ENCODE measurements around the gene HOXC6. TPM values are rescaled to one million over a fixed set of nuclear protein-coding genes. Genes with fewer than 3 reads are reported as not detected.

HOXC6 gene
- total and polyA plus RNA-seq, 9 donors, result 3.9 to 56.1 (median 23.3) TPM

DNA sequence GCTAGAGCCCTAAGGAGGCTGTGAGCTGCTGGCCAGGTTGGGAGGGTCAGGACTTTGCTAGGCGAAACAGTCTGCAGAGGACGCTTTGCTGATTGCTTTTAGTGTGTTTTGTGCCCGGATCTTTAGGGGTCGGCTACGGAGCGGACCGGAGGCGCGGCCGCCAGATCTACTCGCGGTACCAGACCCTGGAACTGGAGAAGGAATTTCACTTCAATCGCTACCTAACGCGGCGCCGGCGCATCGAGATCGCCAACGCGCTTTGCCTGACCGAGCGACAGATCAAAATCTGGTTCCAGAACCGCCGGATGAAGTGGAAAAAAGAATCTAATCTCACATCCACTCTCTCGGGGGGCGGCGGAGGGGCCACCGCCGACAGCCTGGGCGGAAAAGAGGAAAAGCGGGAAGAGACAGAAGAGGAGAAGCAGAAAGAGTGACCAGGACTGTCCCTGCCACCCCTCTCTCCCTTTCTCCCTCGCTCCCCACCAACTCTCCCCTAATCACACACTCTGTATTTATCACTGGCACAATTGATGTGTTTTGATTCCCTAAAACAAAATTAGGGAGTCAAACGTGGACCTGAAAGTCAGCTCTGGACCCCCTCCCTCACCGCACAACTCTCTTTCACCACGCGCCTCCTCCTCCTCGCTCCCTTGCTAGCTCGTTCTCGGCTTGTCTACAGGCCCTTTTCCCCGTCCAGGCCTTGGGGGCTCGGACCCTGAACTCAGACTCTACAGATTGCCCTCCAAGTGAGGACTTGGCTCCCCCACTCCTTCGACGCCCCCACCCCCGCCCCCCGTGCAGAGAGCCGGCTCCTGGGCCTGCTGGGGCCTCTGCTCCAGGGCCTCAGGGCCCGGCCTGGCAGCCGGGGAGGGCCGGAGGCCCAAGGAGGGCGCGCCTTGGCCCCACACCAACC is 1.5 kb downstream of the HOXC6 start:
- WGBS, 3 donors, result 40 to 67% (median 53%) methylated on average over 53 of the region's 53 CpGs
- intact Hi-C loops (cut with DNase I), result loop anchor here in 3 of 4 donors (5.0 to 10.0 kb wide), 3 partner anchors 95 to 163 kb away; no protein-coding TSS in a partner anchor

GRCh38 chr12:54030442-54030801 is 2.2 kb downstream of the HOXC6 start:
- no peak for TF ChIP-seq POLR2A (IDR thresholded peaks at IDR 0.05)
- no peak for TF ChIP-seq CTCF (IDR thresholded peaks at IDR 0.05)
- no peak for TF ChIP-seq EP300 (IDR thresholded peaks at IDR 0.05)
- no peaks in the 10 kb centered on the region for H3K36me3 ChIP-seq
- H3K9me3 ChIP-seq, result no peaks in the 10 kb centered on the region
- peaks cover 10% of the 10 kb centered on the region for H3K4me1 ChIP-seq (ENCODE audit: insufficient read depth)
- no peak overlapping the region for H3K4me3 ChIP-seq
- intact Hi-C loops (cut with DNase I), result loop anchor here in 2 of 4 donors (5.0 to 10.0 kb wide), 2 partner anchors 94 to 97 kb away; no protein-coding TSS in a partner anchor
- 14 to 40% (median 28%) methylated on average over 7 of the region's 7 CpGs for WGBS, 3 donors
- DNase-seq, result no peak
- no peaks in the 10 kb centered on the region for H3K27me3 ChIP-seq
- H3K27ac ChIP-seq, result peak overlapping the region; percentile 86 to 95

More for the DNA sequence above, 1.5 kb downstream of the HOXC6 start:
- Histone ChIP-seq H3K27ac (peak overlapping the region; percentile 86 to 95), H3K9me3 (no peaks in the 10 kb centered on the region), H3K4me3 (no peak overlapping the region), H3K27me3 (no peaks in the 10 kb centered on the region), H3K4me1 (ENCODE audit: insufficient read depth) (peaks cover 12% of the 10 kb centered on the region), H3K36me3 (no peaks in the 10 kb centered on the region)
- peak in 4 of 5 donors; percentile 41 to 66 (median 62) for DNase-seq
- TF ChIP-seq EP300 (IDR thresholded peaks at IDR 0.05) (no peak), CTCF (IDR thresholded peaks at IDR 0.05) (no peak), POLR2A (IDR thresholded peaks at IDR 0.05) (no peak)

DNA sequence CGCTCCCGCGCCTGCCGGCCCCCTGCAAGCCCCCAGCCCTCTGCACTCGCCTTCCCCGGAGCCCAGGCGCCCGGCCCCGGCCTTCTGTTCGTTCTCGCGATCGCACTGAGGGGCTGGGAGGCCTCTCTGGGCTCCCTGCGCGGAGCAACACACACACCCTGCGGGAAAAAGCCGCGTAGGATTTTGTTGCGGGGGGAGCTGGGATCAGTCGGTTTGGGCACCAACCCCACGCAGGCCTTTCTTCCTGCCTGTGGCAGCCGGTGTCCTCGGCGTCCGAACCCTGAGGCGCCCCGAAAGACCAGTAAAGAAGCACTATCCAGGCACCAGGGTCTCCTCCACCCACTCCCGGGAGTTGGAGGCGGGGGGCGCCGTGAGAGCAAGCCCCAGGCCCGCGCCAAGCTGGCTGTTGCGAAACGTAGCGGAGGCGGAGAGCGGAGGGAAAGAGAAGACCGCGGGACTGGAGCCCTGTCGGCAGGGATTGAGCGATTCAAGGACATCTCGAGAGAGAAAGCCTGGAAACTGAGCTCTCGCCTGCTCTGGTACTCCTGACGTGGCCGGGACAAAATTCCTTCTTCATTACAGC is 2.7 kb downstream of the HOXC6 start:
- no peaks in the 10 kb centered on the region for H3K9me3 ChIP-seq
- H3K27me3 ChIP-seq, result no peaks in the 10 kb centered on the region
- WGBS, 3 donors, result 9 to 23% (median 18%) methylated on average over 44 to 46 of the region's 46 CpGs
- peak overlapping the region; percentile 26 for H3K4me3 ChIP-seq
- intact Hi-C loops (cut with DNase I), result loop anchor here in 2 of 4 donors (5.0 to 10.0 kb wide), 2 partner anchors 94 to 96 kb away; no protein-coding TSS in a partner anchor
- no peak for TF ChIP-seq EP300 (IDR thresholded peaks at IDR 0.05)
- no peak for TF ChIP-seq CTCF (IDR thresholded peaks at IDR 0.05)
- TF ChIP-seq POLR2A (IDR thresholded peaks at IDR 0.05), result peak; percentile 53
- H3K4me1 ChIP-seq (ENCODE audit: insufficient read depth), result peaks cover 10% of the 10 kb centered on the region
- peak overlapping the region; percentile 86 to 95 for H3K27ac ChIP-seq
- peak; percentile 80 to 85 (median 84) for DNase-seq
- H3K36me3 ChIP-seq, result no peaks in the 10 kb centered on the region

DNA sequence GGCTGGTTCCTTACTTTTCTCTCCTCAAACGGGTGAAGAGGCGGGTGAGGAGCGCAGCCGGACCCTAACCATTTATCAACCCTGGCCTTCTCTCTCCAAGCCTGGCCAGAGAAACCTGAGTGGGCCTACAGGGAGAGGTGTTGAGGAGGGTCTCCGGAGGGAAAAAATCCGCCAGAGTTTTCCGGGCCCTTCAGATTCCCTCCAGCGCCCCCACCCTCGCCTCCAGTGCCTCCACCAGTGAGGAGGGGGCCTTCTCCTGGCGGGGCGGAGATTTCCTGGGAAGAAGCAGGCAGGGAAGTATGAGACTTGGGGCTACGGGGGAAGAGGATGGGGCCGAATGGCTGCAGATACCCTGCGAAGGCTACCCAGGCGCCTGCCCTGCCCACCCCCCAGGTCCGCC is 3.2 kb downstream of the HOXC6 start:
- no peaks in the 10 kb centered on the region for H3K36me3 ChIP-seq
- TF ChIP-seq CTCF (IDR thresholded peaks at IDR 0.05), result no peak
- no peak for TF ChIP-seq EP300 (IDR thresholded peaks at IDR 0.05)
- TF ChIP-seq POLR2A (IDR thresholded peaks at IDR 0.05), result no peak
- no peaks in the 10 kb centered on the region for H3K27me3 ChIP-seq
- DNase-seq, result peak in 4 of 5 donors; percentile 34 to 64 (median 49)
- H3K4me3 ChIP-seq, result peak overlapping the region; percentile 26
- H3K27ac ChIP-seq, result peak overlapping the region; percentile 86 to 95
- H3K9me3 ChIP-seq, result no peaks in the 10 kb centered on the region
- 41 to 50% (median 41%) methylated on average over 16 of the region's 16 CpGs for whole genome bisulfite sequencing, 3 donors
- intact Hi-C loops (cut with DNase I), result loop anchor here in 2 of 4 donors (5.0 to 10.0 kb wide), 2 partner anchors 93 to 96 kb away; no protein-coding TSS in a partner anchor
- H3K4me1 ChIP-seq (ENCODE audit: insufficient read depth), result peaks cover 10% of the 10 kb centered on the region
